Loucy (cell line): ENCODE results near the gene SRGAP2C.
A peak's percentile ranks its signal among the peaks of the same experiment; 100 is the strongest.

ENCODE experiments used
- H2AFZ ChIP-seq: fragments of 200-600 bp; sonication (generic); 2 replicates; pipeline ENCODE4 v1.6.0; 2016; ENCODE audit warnings: antibody characterized with exemption, mild to moderate bottlenecking, low read length, moderate library complexity
- H3F3A ChIP-seq: fragments of 200-600 bp; 2 replicates; pipeline ENCODE4 v1.6.0; 2016; ENCODE audit warnings: antibody characterized with exemption, low read depth, mild to moderate bottlenecking
- H3K27me3 ChIP-seq: fragments of 200-600 bp; sonication (generic); 2 replicates; pipeline ENCODE4 v1.6.1; 2014; ENCODE audit warnings: low read length, mild to moderate bottlenecking; ENCODE audit not compliant: insufficient read depth, poor library complexity, severe bottlenecking
- H3K36me3 ChIP-seq: fragments of 200-600 bp; sonication (generic); 2 replicates; pipeline ENCODE4 v1.6.1; 2016; ENCODE audit warnings: low read length; ENCODE audit not compliant: insufficient read depth
- H3K4me1 ChIP-seq: fragments of 200-600 bp; sonication (generic); 2 replicates; pipeline ENCODE4 v1.5.1; 2014; ENCODE audit warnings: low read length, mild to moderate bottlenecking; ENCODE audit not compliant: insufficient read depth, poor library complexity, severe bottlenecking
- H3K4me2 ChIP-seq: fragments of 200-600 bp; sonication (generic); 2 replicates; pipeline ENCODE4 v1.6.0; 2014; ENCODE audit warnings: antibody characterized with exemption, low read length, low read depth, mild to moderate bottlenecking; ENCODE audit not compliant: poor library complexity, severe bottlenecking
- H3K4me3 ChIP-seq: fragments of 200-600 bp; sonication (generic); 2 replicates; pipeline ENCODE4 v1.5.1; 2014; ENCODE audit warnings: low read length, mild to moderate bottlenecking, mixed read lengths; ENCODE audit not compliant: poor library complexity, severe bottlenecking
- H3K79me2 ChIP-seq: fragments of 200-600 bp; sonication (generic); 2 replicates; pipeline ENCODE4 v1.6.1; 2014; ENCODE audit warnings: low read length; ENCODE audit not compliant: insufficient read depth
- H3K9ac ChIP-seq: fragments of 200-600 bp; sonication (generic); 2 replicates; pipeline ENCODE4 v1.6.0; 2014; ENCODE audit warnings: mild to moderate bottlenecking, low read depth, low read length, moderate library complexity; ENCODE audit not compliant: poor library complexity, severe bottlenecking
- H3K9me2 ChIP-seq: fragments of 200-600 bp; sonication (generic); replicated peaks from 2 replicates; pipeline ENCODE4 v1.6.1; 2016; ENCODE audit warnings: low read depth, low read length, mixed read lengths
- H3K9me3 ChIP-seq: fragments of 200-600 bp; sonication (generic); 2 replicates; pipeline ENCODE4 v1.6.1; 2014; ENCODE audit warnings: mild to moderate bottlenecking, antibody characterized with exemption, low read length, low read depth; ENCODE audit not compliant: insufficient read depth
- H4K20me1 ChIP-seq: fragments of 200-600 bp; sonication (generic); 2 replicates; pipeline ENCODE4 v1.6.0; 2014; ENCODE audit warnings: antibody characterized with exemption, low read length, mild to moderate bottlenecking; ENCODE audit not compliant: insufficient read depth, poor library complexity, severe bottlenecking
- CTCF ChIP-seq: fragments of 200-600 bp; sonication (generic); conservative IDR thresholded peaks from 2 replicates; pipeline ENCODE4 v1.5.1; 2014; ENCODE audit warnings: mild to moderate bottlenecking, antibody characterized with exemption, low read length
- EZH2phosphoT487 ChIP-seq: fragments of 200-600 bp; IDR thresholded peaks from 2 replicates; pipeline ENCODE4 v1.6.1; 2018; ENCODE audit warnings: antibody characterized with exemption, mild to moderate bottlenecking, moderate library complexity, borderline replicate concordance

Gene SRGAP2C

GRCh38 chr1:121413821-121414220 is 229.0 kb downstream of the SRGAP2C start:
- Histone ChIP-seq H3K9me2 (no peaks in the 10 kb centered on the region), H3K79me2 (no peaks in the 10 kb centered on the region), H4K20me1 (no peaks in the 10 kb centered on the region), H3K27me3 (no peaks in the 10 kb centered on the region), H2AFZ (no peak overlapping the region), H3K9me3 (no peaks in the 10 kb centered on the region), H3K4me3 (no peak overlapping the region), H3F3A (no peaks in the 10 kb centered on the region), H3K4me1 (no peaks in the 10 kb centered on the region), H3K36me3 (no peaks in the 10 kb centered on the region), H3K9ac (no peak overlapping the region), H3K4me2 (no peak overlapping the region)
- no peak for TF ChIP-seq EZH2phosphoT487
- no peak for TF ChIP-seq CTCF

GRCh38 chr1:121414905-121415304 is 230.1 kb downstream of the SRGAP2C start:
- no peak overlapping the region for H3K9ac ChIP-seq
- no peaks in the 10 kb centered on the region for H3K9me2 ChIP-seq
- no peak for TF ChIP-seq EZH2phosphoT487
- TF ChIP-seq CTCF = no peak
- H3K4me1 ChIP-seq = no peaks in the 10 kb centered on the region
- no peaks in the 10 kb centered on the region for H3K79me2 ChIP-seq
- H3K4me2 ChIP-seq = peak overlapping the region; percentile 60
- no peaks in the 10 kb centered on the region for H3K27me3 ChIP-seq
- no peaks in the 10 kb centered on the region for H3F3A ChIP-seq
- H3K36me3 ChIP-seq = no peaks in the 10 kb centered on the region
- H4K20me1 ChIP-seq = no peaks in the 10 kb centered on the region
- peak overlapping the region; percentile 94 for H2AFZ ChIP-seq
- H3K9me3 ChIP-seq = no peaks in the 10 kb centered on the region
- H3K4me3 ChIP-seq = peak overlapping the region; percentile 10

GRCh38 chr1:121417325-121417923 is 232.6 kb downstream of the SRGAP2C start:
- H3K9me3 ChIP-seq = no peaks in the 10 kb centered on the region
- TF ChIP-seq CTCF (no peak), EZH2phosphoT487 (no peak)
- H3K79me2 ChIP-seq = no peaks in the 10 kb centered on the region
- H3K36me3 ChIP-seq = no peaks in the 10 kb centered on the region
- no peaks in the 10 kb centered on the region for H3K9me2 ChIP-seq
- no peaks in the 10 kb centered on the region for H4K20me1 ChIP-seq
- H3K4me2 ChIP-seq = no peak overlapping the region
- no peaks in the 10 kb centered on the region for H3F3A ChIP-seq
- no peak overlapping the region for H2AFZ ChIP-seq
- H3K27me3 ChIP-seq = no peaks in the 10 kb centered on the region
- H3K9ac ChIP-seq = no peak overlapping the region
- H3K4me1 ChIP-seq = no peaks in the 10 kb centered on the region
- H3K4me3 ChIP-seq = no peak overlapping the region
